ENCODE data around the gene MAPK8. TPM values are rescaled to one million over a fixed set of nuclear protein-coding genes. Genes with fewer than 3 reads are reported as not detected.
"Not testable (repeated sequence)": the region's sequence is repeated elsewhere in the genome, so short reads cannot be mapped to it uniquely, and the experiment has no call there.

The MAPK8 gene
- total RNA-seq, 2 experiments from 2014 or later = 43.2 to 44.8 TPM

DNA sequence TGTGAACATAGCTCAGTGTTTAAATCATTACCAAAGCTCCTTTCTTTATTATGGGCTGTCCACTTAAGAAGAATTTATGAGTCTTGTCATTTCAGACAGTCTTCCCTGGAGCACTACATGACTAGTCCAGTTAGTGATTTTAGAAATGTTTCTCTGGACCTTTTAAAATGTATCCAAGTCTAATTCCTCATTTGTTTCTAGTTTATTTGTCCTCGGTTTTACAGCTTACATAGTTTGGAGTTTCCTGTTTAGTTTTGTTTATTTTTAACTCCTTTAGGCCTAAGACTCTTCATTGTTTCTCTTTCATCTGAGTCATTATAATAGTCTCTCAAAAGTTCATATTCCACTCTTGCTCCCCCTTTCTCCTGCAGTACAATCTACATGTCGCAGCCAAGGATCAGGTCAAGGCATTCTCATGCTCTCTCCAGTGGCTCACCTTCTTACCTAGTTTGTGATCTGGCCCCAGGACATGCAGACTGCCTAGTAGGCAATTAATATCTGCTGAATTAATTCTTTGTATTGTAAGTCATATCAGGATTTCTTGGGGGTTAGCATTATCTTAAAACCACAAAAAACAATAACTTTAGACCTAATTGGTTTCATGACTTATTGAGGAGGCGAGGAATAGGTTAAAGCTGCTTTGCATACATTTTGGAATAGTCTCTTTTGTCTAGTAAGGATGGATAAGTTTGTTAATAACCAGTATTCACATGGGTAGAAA lies 93.8 kb downstream of the MAPK8 start:
- H3K27me3 Mint-ChIP-seq = no peaks in the 10 kb centered on the region
- no peak overlapping the region for H3K4me3 Mint-ChIP-seq
- H3K9me3 Mint-ChIP-seq = no peaks in the 10 kb centered on the region
- H3K27ac Mint-ChIP-seq = no peak overlapping the region
- peaks cover 11% of the 10 kb centered on the region for H3K4me1 Mint-ChIP-seq
- H3K36me3 Mint-ChIP-seq = peaks cover 5% of the 10 kb centered on the region
- DNase-seq = no peak

GRCh38 chr10:48400850-48401220 lies 94.4 kb downstream of the MAPK8 start:
- H3K9me3 Mint-ChIP-seq = no peaks in the 10 kb centered on the region
- no peak for DNase-seq
- no peak overlapping the region for H3K27ac Mint-ChIP-seq

DNA sequence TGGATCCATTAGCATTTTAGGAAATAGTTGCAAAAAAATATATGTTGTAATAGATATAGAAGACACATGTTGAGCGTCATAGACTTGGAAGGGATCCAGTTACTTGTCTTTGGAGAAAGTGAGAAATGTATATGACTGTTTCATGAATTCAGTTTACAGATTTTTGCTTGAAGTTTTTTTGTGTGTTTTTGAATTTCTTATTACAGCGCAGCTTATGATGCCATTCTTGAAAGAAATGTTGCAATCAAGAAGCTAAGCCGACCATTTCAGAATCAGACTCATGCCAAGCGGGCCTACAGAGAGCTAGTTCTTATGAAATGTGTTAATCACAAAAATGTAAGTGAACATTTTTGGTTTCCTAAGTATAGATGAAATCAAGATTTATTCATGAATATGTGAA lies 98.2 kb downstream of the MAPK8 start:
- no peaks in the 10 kb centered on the region for H3K27me3 Mint-ChIP-seq

More at GRCh38 chr10:48400850-48401220, 94.4 kb downstream of the MAPK8 start:
- peaks cover 11% of the 10 kb centered on the region for H3K4me1 Mint-ChIP-seq
- H3K4me3 Mint-ChIP-seq = no peak overlapping the region
- H3K27me3 Mint-ChIP-seq = no peaks in the 10 kb centered on the region
- peaks cover 8% of the 10 kb centered on the region for H3K36me3 Mint-ChIP-seq

DNA sequence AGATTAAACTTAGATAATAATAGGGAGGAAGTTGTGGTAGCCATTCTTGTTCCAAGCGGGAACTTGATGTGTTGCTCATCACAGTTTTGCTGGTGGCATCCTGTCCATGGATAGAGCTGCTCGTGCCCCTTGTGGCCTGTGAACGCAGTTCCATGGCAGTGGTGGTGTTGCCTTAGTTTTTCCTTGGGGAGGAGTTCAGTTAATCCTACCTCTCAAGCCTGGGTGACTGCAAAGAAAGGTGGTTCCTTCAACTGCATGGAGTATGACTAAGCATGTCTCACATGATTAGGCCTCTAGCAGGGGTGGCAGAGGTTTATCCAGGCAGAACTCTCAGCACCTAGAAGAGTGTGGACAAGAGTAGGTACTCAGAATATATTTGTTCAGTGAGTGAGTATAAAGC lies 99.7 kb downstream of the MAPK8 start:
- no peak for DNase-seq
- no peaks in the 10 kb centered on the region for H3K27me3 Mint-ChIP-seq
- H3K4me1 Mint-ChIP-seq = no peaks in the 10 kb centered on the region
- H3K36me3 Mint-ChIP-seq = peaks cover 24% of the 10 kb centered on the region
- peaks cover 2% of the 10 kb centered on the region for H3K9me3 Mint-ChIP-seq
- H3K27ac Mint-ChIP-seq = no peak overlapping the region
- no peak overlapping the region for H3K4me3 Mint-ChIP-seq

More for the DNA sequence above, 98.2 kb downstream of the MAPK8 start:
- no peak for DNase-seq
- peaks cover 9% of the 10 kb centered on the region for H3K4me1 Mint-ChIP-seq
- H3K36me3 Mint-ChIP-seq = peaks cover 10% of the 10 kb centered on the region
- H3K4me3 Mint-ChIP-seq = no peak overlapping the region
- H3K9me3 Mint-ChIP-seq = no peaks in the 10 kb centered on the region
- no peak overlapping the region for H3K27ac Mint-ChIP-seq

DNA sequence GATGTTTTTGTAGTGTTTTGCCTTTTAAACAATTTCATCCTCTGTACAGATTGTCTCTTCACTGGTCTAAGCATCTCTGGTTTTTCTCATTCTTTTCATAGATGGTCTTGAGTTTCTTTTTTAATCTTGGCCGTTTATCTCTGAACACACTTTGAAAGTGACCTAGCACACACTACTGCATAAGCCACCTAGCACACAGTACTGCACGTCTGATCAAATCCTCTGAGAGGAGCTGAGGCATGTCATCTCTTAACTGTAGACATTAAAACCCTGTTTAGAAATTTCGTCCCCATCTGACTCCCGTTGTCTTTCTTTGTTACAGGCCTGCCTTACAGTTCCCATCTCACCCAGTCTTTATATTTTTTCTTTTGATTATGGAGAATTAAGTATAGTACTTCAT lies 100.2 kb downstream of the MAPK8 start:
- Mint-ChIP-seq H3K36me3 (peaks cover 28% of the 10 kb centered on the region), H3K27me3 (no peaks in the 10 kb centered on the region), H3K4me3 (no peak overlapping the region), H3K4me1 (no peaks in the 10 kb centered on the region), H3K9me3 (peaks cover 3% of the 10 kb centered on the region), H3K27ac (no peak overlapping the region)
- DNase-seq = no peak

DNA sequence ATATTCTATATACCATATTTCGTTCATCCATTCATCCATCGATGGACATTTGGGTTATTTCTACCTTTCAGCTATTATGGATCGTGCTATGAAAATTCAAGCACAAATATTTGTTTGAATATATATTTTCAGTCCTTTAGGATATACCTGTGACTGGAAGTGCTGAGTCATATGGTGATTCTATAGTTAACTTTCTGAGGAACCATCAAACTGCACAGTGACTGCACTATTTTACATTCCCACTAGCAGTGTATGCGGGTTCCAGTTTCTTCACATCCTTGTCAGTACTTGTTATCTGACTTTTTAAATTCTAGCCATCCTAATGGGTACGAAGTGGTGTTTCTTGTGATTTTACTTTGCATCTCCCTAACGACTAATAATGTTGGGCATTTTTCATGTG lies 104.0 kb downstream of the MAPK8 start:
- H3K9me3 Mint-ChIP-seq = peaks cover 15% of the 10 kb centered on the region
- H3K27ac Mint-ChIP-seq = no peak overlapping the region
- no peaks in the 10 kb centered on the region for H3K27me3 Mint-ChIP-seq
- no peaks in the 10 kb centered on the region for H3K4me1 Mint-ChIP-seq
- no peak for DNase-seq
- peaks cover 44% of the 10 kb centered on the region for H3K36me3 Mint-ChIP-seq
- no peak overlapping the region for H3K4me3 Mint-ChIP-seq

DNA sequence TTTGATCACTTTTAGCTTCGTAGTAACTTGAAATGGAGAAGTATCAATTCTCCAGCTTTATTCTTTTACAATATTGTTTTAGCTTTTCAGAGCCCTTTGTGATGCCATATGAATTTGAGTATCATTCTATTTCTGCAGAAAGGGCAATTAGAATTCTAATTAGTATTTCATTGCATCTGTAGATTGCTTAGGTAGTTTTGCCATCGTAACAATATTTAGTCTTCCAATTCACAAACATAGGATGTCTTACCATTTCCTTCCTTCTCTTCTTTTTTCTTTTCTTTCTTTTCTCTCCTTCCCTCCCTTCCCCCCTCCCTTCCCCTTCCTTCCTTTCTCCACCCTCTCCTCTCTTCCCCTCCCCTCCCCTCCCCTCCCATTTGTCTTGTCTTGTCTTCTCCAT lies 105.0 kb downstream of the MAPK8 start:
- Mint-ChIP-seq H3K36me3 (peaks cover 39% of the 10 kb centered on the region), H3K27ac (no peak overlapping the region), H3K4me3 (no peak overlapping the region), H3K9me3 (peaks cover 15% of the 10 kb centered on the region), H3K27me3 (no peaks in the 10 kb centered on the region), H3K4me1 (no peaks in the 10 kb centered on the region)
- DNase-seq = no peak

- Mint-ChIP-seq H3K4me1 (peaks cover 4% of the 10 kb centered on the region), H3K4me3 (no peak overlapping the region), H3K9me3 (peaks cover 15% of the 10 kb centered on the region), H3K36me3 (peaks cover 39% of the 10 kb centered on the region), H3K27me3 (no peaks in the 10 kb centered on the region), H3K27ac (no peak overlapping the region)
- DNase-seq = no peak
Observed at GRCh38 chr10:48412081-48412480, 105.6 kb downstream of the MAPK8 start.

DNA sequence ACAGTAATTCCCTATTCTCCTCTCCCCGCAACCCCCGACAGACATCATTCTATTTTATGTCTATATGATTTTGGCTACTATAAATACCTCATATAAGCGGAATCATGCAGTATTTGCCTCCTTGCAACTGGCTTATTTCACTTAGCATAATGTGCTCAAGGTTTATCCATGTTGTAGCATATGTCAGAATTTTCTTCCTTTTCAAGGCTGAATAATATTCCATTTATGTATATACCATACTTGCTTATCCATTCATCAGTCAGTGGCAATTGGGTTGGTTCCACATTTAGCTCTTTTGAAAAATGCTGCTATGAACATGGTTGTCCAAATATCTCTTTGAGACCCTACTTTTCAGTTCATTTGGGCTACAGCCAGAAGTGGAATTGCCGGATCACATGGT lies 106.5 kb downstream of the MAPK8 start:
- Mint-ChIP-seq H3K27me3 (no peaks in the 10 kb centered on the region), H3K4me1 (peaks cover 4% of the 10 kb centered on the region), H3K9me3 (peaks cover 15% of the 10 kb centered on the region), H3K4me3 (no peak overlapping the region), H3K27ac (no peak overlapping the region), H3K36me3 (peaks cover 39% of the 10 kb centered on the region)
- DNase-seq = no peak

GRCh38 chr10:48414160-48414559 lies 107.7 kb downstream of the MAPK8 start:
- H3K27ac Mint-ChIP-seq = no peak overlapping the region
- peaks cover 15% of the 10 kb centered on the region for H3K9me3 Mint-ChIP-seq
- DNase-seq = no peak
- H3K4me3 Mint-ChIP-seq = no peak overlapping the region
- peaks cover 4% of the 10 kb centered on the region for H3K4me1 Mint-ChIP-seq
- H3K36me3 Mint-ChIP-seq = peaks cover 39% of the 10 kb centered on the region
- no peaks in the 10 kb centered on the region for H3K27me3 Mint-ChIP-seq

DNA sequence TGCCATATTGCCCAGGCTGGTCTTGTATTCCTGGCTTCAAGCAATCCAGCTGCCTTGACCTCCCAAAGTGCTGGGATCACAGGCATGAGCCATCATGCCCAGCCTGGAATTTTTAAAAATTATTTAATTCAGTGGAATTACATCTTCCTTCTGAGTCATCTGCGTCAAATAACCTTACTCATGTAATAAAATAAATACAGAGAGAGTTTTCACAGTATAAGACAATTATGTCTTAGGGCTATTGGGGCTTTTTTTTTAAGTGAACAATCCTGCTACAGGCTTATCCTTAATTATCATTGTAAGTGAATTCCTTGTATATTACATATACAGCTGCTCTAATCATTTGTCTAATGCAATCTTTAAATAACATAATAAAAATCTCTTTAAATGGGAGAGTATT lies 108.3 kb downstream of the MAPK8 start:
- peaks cover 38% of the 10 kb centered on the region for H3K36me3 Mint-ChIP-seq

GRCh38 chr10:48416584-48417232 lies 110.2 kb downstream of the MAPK8 start:
- Mint-ChIP-seq H3K27me3 (no peaks in the 10 kb centered on the region), H3K27ac (no peak overlapping the region), H3K9me3 (peaks cover 12% of the 10 kb centered on the region), H3K4me3 (no peak overlapping the region), H3K4me1 (peaks cover 4% of the 10 kb centered on the region), H3K36me3 (peaks cover 20% of the 10 kb centered on the region)
- no peak for DNase-seq

More for the DNA sequence above, 108.3 kb downstream of the MAPK8 start:
- no peak overlapping the region for H3K27ac Mint-ChIP-seq
- H3K4me1 Mint-ChIP-seq = peaks cover 4% of the 10 kb centered on the region
- peaks cover 15% of the 10 kb centered on the region for H3K9me3 Mint-ChIP-seq
- H3K4me3 Mint-ChIP-seq = no peak overlapping the region
- H3K27me3 Mint-ChIP-seq = no peaks in the 10 kb centered on the region
- DNase-seq = no peak

GRCh38 chr10:48417374-48417773 lies 110.9 kb downstream of the MAPK8 start:
- Mint-ChIP-seq H3K36me3 (peaks cover 13% of the 10 kb centered on the region), H3K9me3 (peaks cover 6% of the 10 kb centered on the region), H3K4me1 (peaks cover 4% of the 10 kb centered on the region), H3K4me3 (no peak overlapping the region), H3K27me3 (no peaks in the 10 kb centered on the region), H3K27ac (no peak overlapping the region)
- DNase-seq = no peak

- Mint-ChIP-seq H3K4me1 (peaks cover 4% of the 10 kb centered on the region), H3K27ac (no peak overlapping the region), H3K36me3 (peaks cover 6% of the 10 kb centered on the region), H3K4me3 (no peak overlapping the region), H3K9me3 (no peaks in the 10 kb centered on the region), H3K27me3 (no peaks in the 10 kb centered on the region)
- DNase-seq = no peak
Observed at GRCh38 chr10:48418189-48418788, 111.8 kb downstream of the MAPK8 start.

DNA sequence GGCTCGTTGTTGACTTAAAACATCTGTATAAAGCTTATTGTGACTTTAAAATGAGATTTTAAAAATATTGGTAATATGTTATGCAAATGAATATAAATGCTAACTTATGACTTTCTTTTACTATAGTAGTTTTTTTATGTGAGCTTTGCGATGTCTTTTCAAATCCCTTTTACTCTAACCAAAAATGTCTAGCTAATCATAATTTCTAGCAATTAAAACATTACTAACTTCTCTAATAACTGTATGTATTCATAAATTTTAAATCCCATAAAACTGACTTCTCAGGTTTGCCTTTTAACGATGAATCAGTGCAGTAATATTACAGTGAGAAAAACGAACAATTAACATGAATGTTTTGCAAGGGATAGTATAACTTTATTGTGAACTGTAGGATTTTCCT lies 113.2 kb downstream of the MAPK8 start:
- Mint-ChIP-seq H3K36me3 (peaks cover 5% of the 10 kb centered on the region), H3K9me3 (no peaks in the 10 kb centered on the region), H3K27ac (no peak overlapping the region), H3K27me3 (no peaks in the 10 kb centered on the region), H3K4me1 (peaks cover 4% of the 10 kb centered on the region), H3K4me3 (no peak overlapping the region)
- DNase-seq = no peak

DNA sequence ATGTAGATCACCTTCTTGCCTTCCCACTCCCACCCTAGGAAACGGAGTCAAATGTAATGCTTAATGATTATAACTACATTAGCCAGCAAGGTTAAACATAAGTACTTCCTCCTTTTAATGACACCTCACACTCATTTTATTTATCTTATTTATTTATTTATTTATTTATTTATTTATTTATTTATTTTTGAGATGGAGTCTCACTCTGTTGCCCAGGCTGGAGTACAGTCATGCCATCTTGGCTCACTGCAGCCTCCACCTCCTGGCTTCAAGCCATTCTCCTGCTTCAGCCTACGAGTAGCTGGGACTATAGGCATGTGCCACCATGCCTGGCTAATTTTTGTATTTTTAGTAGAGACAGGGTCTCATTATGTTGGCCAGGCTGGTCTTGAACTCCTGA lies 115.4 kb downstream of the MAPK8 start:
- not testable (repeated sequence) for H3K4me1 Mint-ChIP-seq, H3K27ac Mint-ChIP-seq, H3K36me3 Mint-ChIP-seq, DNase-seq, H3K27me3 Mint-ChIP-seq, H3K4me3 Mint-ChIP-seq, H3K9me3 Mint-ChIP-seq

Data from activated naive CD8-positive, alpha-beta T cell treated with anti-CD3 and anti-CD28 coated beads for 36 hours (primary cell).